Measurements from ENCODE around the gene MARCKSL1. TPM values are rescaled to one million over a fixed set of nuclear protein-coding genes. Genes with fewer than 3 reads are reported as not detected.

The MARCKSL1 gene
- total and polyA plus RNA-seq, 8 donors = 33.1 to 478 (median 398) TPM

DNA sequence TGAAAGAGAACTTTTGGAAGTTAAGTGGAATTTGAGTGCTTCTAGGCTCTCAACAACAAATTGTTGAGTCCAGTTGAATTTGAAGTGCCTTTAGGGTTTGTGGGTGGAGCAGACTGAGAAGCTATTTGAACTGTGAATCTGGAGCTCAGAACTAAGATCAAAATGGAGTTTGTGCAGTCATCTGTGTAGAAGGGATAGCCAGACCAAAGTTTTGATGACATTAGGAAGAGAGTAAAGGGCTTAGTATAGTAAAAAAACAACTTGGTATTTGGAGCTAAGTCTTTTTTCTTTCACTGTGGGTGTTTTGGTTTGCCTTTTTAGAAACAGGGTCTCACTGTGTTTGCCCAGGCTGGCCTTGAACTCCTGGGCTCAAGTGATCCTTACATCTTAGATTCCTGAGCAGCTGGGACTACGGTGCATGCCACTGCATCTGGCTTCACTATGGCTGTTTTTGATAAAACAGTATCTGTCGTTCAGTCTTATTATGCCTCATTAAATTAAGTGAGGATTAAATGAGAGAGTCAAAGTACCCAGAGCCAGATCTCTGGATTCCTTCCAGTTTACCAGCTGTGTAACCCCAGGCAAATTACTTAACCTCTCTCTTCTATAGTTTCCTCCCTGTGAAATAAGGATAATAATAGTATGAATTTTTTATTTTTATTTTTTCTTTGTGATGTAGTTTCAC is 24.2 kb downstream of the MARCKSL1 start:
- Histone ChIP-seq H3K27ac (peak overlapping the region in 1 of 2 donors; percentile 14), H3K9me3 (no peaks in the 10 kb centered on the region), H3K4me3 (no peak overlapping the region), H3K27me3 (no peaks in the 10 kb centered on the region), H3K36me3 (peaks cover 0 to 18% of the 10 kb centered on the region in 2 donors), H3K4me1 (peaks cover 6 to 18% of the 10 kb centered on the region in 2 donors)
- TF ChIP-seq, protein P1, sequence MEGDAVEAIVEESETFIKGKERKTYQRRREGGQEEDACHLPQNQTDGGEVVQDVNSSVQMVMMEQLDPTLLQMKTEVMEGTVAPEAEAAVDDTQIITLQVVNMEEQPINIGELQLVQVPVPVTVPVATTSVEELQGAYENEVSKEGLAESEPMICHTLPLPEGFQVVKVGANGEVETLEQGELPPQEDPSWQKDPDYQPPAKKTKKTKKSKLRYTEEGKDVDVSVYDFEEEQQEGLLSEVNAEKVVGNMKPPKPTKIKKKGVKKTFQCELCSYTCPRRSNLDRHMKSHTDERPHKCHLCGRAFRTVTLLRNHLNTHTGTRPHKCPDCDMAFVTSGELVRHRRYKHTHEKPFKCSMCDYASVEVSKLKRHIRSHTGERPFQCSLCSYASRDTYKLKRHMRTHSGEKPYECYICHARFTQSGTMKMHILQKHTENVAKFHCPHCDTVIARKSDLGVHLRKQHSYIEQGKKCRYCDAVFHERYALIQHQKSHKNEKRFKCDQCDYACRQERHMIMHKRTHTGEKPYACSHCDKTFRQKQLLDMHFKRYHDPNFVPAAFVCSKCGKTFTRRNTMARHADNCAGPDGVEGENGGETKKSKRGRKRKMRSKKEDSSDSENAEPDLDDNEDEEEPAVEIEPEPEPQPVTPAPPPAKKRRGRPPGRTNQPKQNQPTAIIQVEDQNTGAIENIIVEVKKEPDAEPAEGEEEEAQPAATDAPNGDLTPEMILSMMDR (IDR thresholded peaks at IDR 0.05) = no peak
- DNase-seq = peak in 1 of 4 donors; percentile 16
- intact Hi-C loops (cut with DNase I) = no loop called here
- peak; percentile 85 for ATAC-seq

DNA sequence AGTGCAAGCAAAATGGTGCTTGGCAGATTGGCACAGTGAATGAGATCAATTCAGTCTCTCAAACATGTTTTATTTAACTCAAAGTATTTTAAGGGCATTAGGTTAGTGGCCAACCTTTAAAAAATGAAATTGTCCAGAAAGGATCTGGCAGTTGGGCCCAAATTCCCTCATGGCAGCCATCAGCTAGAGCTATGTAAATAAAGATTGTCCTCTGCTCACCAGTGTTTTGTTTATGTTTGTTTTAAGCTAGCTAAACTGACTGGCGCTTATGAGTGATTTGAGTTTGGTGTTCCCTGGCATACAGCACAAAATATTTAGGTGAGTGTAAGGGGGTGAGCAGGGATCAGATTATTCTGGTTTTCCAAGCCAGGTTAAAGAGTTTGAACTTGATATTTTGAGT is 26.1 kb downstream of the MARCKSL1 start:
- H3K27ac ChIP-seq = no peak overlapping the region
- TF ChIP-seq, protein P1 (IDR thresholded peaks at IDR 0.05) = no peak
- DNase-seq (no peak), ATAC-seq (no peak)
- intact Hi-C loops (cut with DNase I) = no loop called here
- no peaks in the 10 kb centered on the region for H3K27me3 ChIP-seq
- H3K4me3 ChIP-seq = no peak overlapping the region
- peaks cover 0 to 33% of the 10 kb centered on the region in 2 donors for H3K36me3 ChIP-seq
- H3K4me1 ChIP-seq = peaks cover 6 to 18% of the 10 kb centered on the region in 2 donors
- H3K9me3 ChIP-seq = peaks cover 0 to 4% of the 10 kb centered on the region in 2 donors

DNA sequence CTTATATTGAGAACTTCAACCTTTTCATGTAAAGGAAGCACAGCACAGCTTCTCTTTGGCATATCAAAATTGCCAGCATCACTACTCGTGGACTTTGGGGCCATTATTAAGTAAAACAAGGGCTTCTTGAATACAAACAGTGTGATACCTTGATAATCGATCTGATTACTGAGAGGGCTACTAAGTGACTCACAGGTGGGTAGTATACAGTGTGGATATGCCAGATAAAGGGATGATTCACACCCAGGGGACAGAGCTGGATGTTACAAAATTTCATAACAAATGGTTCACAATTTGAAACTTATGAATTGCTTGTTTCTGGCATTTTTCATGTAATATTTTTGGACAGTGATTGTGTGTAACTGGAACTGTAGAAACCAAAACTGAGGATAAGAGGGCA is 28.7 kb downstream of the MARCKSL1 start:
- H3K36me3 ChIP-seq = peaks cover 0 to 47% of the 10 kb centered on the region in 2 donors
- intact Hi-C loops (cut with DNase I) = no loop called here
- no peaks in the 10 kb centered on the region for H3K27me3 ChIP-seq
- peaks cover 6 to 14% of the 10 kb centered on the region in 2 donors for H3K4me1 ChIP-seq
- DNase-seq = no peak
- H3K27ac ChIP-seq = no peak overlapping the region
- no peak overlapping the region for H3K4me3 ChIP-seq
- no peak for ATAC-seq
- TF ChIP-seq, protein P1 (IDR thresholded peaks at IDR 0.05) = no peak
- peaks cover 0 to 5% of the 10 kb centered on the region in 2 donors for H3K9me3 ChIP-seq

DNA sequence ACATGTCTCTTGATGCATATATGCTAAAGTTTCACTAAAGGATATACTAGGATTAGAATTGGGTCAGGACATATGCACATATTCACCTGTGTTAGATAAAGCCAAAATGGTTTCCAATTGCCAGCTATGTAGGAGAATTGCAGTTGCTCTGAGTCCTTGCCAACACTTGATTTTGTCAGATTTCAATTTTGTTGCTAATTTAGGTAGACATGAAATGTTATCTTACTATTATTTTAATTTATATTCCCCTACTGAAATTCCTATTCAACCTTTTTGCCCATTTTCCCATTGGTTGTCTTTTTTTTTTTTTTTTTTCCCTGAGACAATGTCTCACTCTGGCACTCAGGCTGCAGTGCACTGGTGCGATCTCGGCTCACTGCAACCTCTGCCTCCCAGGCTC is 30.7 kb downstream of the MARCKSL1 start:
- Histone ChIP-seq H3K36me3 (peaks cover 0 to 52% of the 10 kb centered on the region in 2 donors), H3K4me3 (no peak overlapping the region), H3K27me3 (no peaks in the 10 kb centered on the region), H3K9me3 (peaks cover 0 to 5% of the 10 kb centered on the region in 2 donors), H3K27ac (no peak overlapping the region), H3K4me1 (peaks cover 0 to 9% of the 10 kb centered on the region in 2 donors)
- ATAC-seq = no peak
- DNase-seq = no peak
- TF ChIP-seq, protein P1 (IDR thresholded peaks at IDR 0.05) = no peak
- intact Hi-C loops (cut with DNase I) = no loop called here

DNA sequence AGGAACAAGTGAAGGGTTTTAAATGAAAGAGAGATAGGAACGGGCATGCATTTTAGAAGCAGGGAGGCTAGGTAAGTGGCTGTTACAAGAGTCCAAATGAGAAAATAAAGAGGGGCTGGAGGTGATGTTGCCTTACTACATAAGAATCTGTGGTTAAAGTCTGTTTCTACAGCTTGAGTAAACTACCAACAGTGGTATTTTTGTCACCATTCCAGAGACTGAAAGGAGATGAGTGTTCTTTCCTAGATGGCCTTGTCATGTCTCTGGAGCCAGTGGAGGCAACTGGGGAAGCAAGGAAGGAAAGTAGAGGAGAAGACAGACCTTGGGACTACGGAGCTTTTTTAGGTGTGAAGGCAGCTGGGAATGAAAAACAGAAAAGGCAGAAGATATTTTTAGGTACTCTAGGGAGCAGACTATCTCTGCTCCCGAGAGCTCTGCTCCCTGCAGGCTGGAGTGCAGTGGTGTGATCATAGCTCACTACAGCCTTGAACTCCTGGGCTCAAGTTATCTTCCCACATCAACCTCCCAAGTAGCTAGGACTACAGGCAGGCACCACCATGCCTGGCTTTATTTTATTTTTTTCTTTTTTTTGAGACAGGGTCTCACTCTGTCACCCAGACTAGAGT is 31.9 kb downstream of the MARCKSL1 start:
- Histone ChIP-seq H3K36me3 (peaks cover 0 to 52% of the 10 kb centered on the region in 2 donors), H3K9me3 (peaks cover 0 to 5% of the 10 kb centered on the region in 2 donors), H3K4me1 (peaks cover 0 to 8% of the 10 kb centered on the region in 2 donors), H3K4me3 (no peak overlapping the region), H3K27ac (no peak overlapping the region), H3K27me3 (no peaks in the 10 kb centered on the region)
- ATAC-seq (no peak), DNase-seq (no peak)
- intact Hi-C loops (cut with DNase I) = no loop called here
- TF ChIP-seq, protein P1 (IDR thresholded peaks at IDR 0.05) = no peak

All from left lung (tissue), 10 donors.